Esophagus muscularis mucosa (tissue), 4 donors: ENCODE data around the gene NAPA.

Source experiments
- CTCF ChIP-seq, 3 experiments: fragments of 200-600 bp in 2 of 3; fragments of 450-650 bp in 1 of 3; sonication (generic) in 2 of 3; IDR thresholded peaks; one replicate each; pipeline ENCODE4 v1.5.1; 2017 to 2019; ENCODE audit warnings: antibody characterized with exemption in 3 of 3, mild to moderate bottlenecking in 2 of 3, moderate library complexity in 1 of 3
- EP300 ChIP-seq: sonication (generic); formaldehyde crosslinking; IDR thresholded peaks from one replicate; pipeline ENCODE4 v1.6.1; 2017; ENCODE audit warnings: antibody characterized with exemption
- POLR2AphosphoS5 ChIP-seq, 2 donors: sonication (generic); formaldehyde crosslinking; IDR thresholded peaks; one replicate each; pipeline ENCODE4 v1.6.1; 2017; ENCODE audit warnings: antibody characterized with exemption in 2 of 2

GRCh38 chr19:47561440-47562057 lies 46.7 kb upstream of the NAPA start:
- TF ChIP-seq POLR2AphosphoS5 (IDR thresholded peaks at IDR 0.05) (no peak), EP300 (no peak), CTCF (IDR thresholded peaks at IDR 0.05) (no peak)
